OCI-LY7 (cell line): ENCODE data around the gene TRIM71.

ENCODE experiments used
- EZH2phosphoT487 ChIP-seq: fragments of 200-600 bp; sonication (generic); IDR thresholded peaks from 2 replicates; pipeline ENCODE4 v1.6.1; 2018; ENCODE audit warnings: low read depth, borderline replicate concordance, mild to moderate bottlenecking, mixed run types, antibody characterized with exemption, low read length, moderate library complexity, mixed read lengths
- TF ChIP-seq, protein P1 (sequence below): fragments of 200-600 bp; sonication (generic); conservative IDR thresholded peaks from 2 replicates; pipeline ENCODE4 v1.5.1; 2014; ENCODE audit warnings: mild to moderate bottlenecking, antibody characterized with exemption, low read length, moderate library complexity, mixed read lengths

- TF ChIP-seq, protein P1, sequence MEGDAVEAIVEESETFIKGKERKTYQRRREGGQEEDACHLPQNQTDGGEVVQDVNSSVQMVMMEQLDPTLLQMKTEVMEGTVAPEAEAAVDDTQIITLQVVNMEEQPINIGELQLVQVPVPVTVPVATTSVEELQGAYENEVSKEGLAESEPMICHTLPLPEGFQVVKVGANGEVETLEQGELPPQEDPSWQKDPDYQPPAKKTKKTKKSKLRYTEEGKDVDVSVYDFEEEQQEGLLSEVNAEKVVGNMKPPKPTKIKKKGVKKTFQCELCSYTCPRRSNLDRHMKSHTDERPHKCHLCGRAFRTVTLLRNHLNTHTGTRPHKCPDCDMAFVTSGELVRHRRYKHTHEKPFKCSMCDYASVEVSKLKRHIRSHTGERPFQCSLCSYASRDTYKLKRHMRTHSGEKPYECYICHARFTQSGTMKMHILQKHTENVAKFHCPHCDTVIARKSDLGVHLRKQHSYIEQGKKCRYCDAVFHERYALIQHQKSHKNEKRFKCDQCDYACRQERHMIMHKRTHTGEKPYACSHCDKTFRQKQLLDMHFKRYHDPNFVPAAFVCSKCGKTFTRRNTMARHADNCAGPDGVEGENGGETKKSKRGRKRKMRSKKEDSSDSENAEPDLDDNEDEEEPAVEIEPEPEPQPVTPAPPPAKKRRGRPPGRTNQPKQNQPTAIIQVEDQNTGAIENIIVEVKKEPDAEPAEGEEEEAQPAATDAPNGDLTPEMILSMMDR: no peak
- no peak for TF ChIP-seq EZH2phosphoT487
Observed at GRCh38 chr3:32892625-32893598, 75.1 kb downstream of the TRIM71 start.
